Adipose tissue (tissue), 3 donors: Measurements from ENCODE around the gene SLF2. TPM values are rescaled to one million over a fixed set of nuclear protein-coding genes. Genes with fewer than 3 reads are reported as not detected.
"Not testable (repeated sequence)": the region's sequence is repeated elsewhere in the genome, so short reads cannot be mapped to it uniquely, and the experiment has no call there.

Experiments used
- H3K27ac ChIP-seq: one replicate; pipeline ENCODE4 v1.5.1; 2013; ENCODE audit warnings: low read depth, low read length
- WGBS, 3 donors: extraction: QIAGEN DNeasy Blood & Tissue Kit; methylation state at CpG; one replicate each; pipeline ENCODE4 v1.1.7; 2013; 5-methylcytosine and 5-hydroxymethylcytosine counted together
- polyA plus RNA-seq, 3 donors: library from polyadenylated mRNA; stranded (reverse); fragments of 200-250 nt; gene quantifications; one replicate each; pipeline ENCODE4 v1.2.3, GENCODE V29; 2013
- donor health status: healthy with polysubstance abuse.
- donor health status: Bipolar disorder and iron deficiency.
- donor health status: healthy.

SLF2 gene
- polyA plus RNA-seq, 3 donors: 4.8 to 8.7 (median 6.1) TPM

DNA sequence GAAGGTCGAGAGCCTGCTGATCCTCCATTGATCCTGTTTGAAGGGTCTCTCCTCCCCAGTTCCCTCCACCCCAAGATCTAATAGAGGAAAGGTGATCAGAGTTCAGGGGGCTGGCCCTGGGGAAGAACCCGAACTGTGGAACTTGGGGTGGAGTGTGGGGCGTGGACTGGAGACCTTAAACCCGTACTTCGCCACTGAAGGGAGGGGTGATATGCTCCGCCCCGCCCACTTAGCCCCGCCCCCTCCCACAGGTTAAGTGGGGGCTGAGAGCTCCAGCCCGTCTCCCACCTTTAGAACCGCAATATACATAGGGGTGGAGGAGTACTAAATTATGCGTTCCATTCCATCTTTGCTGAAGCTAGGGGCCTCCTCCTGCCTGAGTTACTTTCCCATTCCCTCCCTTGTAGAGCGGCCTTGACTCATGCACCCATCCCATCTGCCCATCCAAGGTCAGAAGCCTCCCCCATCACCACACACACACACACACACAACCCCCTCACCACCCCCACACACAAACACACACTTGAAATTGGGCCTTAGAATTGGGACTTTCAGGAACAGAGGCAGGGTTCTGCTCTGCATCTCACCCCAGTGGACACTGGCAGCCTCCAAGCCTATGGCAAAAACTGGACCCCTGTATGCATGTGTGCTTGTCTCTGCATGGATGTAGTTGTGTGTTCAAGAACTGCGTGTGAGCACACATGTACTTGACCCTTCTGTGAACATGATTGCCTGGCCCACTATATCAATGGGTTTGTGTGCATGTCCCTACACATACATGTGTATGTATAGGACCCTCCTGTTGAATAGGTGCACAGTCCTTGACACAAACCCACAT lies 57.5 kb downstream of the SLF2 start:
- no peak overlapping the region for H3K27ac ChIP-seq
- WGBS, 3 donors: 23 to 45% (median 43%) methylated on average over 13 of the region's 13 CpGs

DNA sequence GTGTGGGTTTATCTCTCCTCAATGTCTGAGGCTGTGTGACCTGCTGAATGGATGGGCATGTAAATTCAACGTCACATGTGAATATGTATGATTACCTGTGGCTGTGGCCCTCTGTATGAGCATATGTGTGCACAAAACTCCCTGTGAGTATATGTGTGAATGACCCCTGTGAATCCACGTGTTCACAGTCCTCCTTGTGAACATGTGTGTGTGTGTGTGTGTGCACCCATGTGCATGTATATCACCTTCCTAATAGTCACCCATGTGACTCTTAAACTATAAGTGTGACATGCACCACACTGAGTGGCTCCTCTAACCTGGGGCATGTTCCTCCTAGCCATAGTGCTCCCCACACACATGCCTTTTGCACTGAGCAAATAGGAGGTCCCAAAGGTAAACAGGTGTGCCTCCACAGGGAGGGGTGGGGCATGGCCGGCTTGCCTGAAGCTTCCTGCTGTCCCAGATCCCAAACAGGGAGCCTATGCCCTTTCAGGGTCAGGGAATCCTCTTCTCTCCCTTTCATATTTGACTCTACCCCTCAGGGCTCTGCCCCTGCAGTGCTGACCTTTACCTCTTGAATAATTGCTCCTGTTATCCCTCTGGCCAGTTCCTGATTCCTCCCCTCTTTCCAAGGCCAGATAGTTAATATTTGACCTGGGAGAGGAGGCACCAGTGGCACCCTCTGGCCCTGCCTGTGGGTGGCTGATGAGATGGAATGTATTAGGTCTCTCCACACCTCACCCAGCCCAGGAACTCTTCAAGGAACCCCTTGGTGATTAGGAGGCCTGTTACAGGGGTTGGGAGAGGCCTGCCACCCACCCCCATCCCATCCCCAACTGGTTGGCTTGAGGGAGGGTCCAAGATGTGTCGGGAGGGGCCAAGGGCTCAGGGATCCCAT lies 58.4 kb downstream of the SLF2 start:
- H3K27ac ChIP-seq: no peak overlapping the region
- 22 to 86% (median 75%) methylated on average over 4 of the region's 4 CpGs for WGBS, 3 donors

DNA sequence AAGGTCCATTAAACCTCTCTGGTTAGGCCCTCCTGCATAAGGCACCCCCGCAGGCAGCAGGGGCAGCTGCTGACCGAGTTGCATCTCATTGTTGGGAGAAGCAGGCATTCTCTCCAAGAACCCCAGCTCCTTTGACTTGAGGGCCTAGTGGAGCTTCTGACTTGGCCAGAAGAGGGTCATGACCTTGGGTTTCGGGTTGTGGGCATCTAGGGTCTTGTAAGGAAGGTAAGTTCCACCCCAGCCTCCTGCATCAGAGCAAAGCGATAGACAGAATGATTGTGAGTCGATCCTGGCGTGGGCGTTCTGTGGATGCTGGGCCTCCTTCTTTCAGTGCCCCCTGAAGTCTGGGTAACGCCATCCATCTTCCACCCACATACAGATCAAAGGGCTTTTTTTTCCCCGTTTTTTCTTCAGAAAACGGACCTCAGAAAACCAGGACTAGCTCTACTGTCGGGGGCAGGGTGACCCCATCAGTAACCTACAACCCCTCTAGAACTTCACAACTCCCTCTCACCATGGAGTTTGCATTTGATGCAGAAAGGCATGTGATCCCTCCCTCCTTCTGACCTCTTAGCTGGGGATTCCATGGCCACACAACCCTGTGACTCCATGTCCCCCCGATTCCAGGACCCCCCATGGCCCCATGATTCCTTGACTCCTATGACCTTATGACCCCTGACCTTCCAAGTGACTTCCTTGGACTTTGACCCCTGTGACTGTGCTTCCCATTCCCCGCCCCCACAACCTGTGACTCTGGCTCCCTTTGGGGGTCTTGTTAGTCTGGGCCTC lies 59.5 kb downstream of the SLF2 start:
- no peak overlapping the region for H3K27ac ChIP-seq
- 69 to 86% (median 80%) methylated on average over 13 of the region's 13 CpGs for WGBS, 3 donors

DNA sequence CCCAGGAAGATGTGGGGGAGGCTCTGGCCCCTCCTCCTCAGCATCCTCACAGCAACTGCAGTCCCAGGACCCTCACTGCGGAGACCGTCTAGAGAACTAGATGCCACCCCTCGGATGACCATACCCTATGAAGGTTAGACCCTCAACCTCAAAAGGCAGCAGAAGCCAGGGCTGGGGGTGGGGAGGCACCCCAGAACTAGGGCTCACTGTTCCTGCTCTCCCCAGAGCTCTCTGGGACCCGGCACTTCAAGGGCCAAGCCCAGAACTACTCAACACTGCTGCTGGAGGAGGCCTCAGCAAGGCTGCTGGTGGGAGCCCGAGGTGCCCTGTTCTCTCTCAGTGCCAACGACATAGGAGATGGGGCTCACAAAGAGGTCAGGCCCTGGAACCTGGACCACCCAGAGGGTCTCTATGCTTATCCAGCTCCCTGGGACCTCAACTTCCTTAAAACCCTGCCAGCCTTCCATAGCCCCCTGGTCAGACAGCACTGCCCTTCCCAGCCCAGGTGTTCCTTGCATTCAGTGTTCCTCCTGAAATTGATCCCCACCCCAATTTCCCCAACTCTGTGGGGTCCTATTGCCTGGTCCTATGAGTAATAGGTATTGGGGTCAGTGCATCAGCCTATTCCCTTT lies 60.3 kb downstream of the SLF2 start:
- WGBS, 3 donors: 91 to 95% (median 95%) methylated on average over 6 of the region's 6 CpGs
- no peak overlapping the region for H3K27ac ChIP-seq

DNA sequence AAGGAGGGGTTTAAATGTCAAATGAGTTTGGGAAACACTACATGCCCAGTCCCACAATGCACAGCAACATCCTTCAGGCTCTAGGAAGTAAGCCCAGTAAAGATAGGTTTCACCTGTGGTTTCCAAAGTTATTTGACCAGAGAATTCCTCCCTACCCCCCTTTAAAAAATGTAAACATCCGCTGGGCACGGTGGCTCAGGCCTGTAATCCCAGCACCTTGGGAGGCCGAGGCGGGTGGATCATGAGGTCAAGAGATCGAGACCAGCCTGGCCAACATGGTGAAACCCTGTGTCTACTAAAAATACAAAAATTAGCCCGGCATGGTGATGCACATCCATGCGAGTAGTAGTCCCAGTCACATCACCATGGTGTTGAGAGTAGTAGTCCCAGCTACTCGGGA lies 62.6 kb downstream of the SLF2 start:
- 80 to 86% (median 83%) methylated on average over 8 of the region's 8 CpGs for WGBS, 3 donors
- H3K27ac ChIP-seq: not testable (repeated sequence)

DNA sequence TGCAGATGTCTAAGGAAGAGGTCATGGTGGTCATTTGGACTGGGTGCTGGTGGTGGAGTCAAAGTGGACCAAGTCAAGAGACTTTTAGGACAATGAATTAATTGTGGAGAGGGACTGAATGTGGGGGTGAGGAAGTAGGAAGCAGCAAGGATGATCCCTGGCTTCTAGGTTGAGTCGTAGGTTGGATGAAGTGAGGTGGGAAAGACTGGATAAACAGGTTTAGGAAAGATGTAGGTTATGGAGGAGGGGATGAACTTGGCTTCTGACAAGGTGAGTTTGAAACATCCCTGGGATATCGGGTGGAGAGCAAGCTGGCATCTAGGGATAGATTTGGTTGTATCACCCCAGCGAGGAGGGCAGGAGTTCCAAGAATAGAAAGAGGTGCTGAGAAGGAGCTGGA lies 64.1 kb downstream of the SLF2 start:
- 73 to 93% (median 86%) methylated on average over 3 of the region's 3 CpGs for WGBS, 3 donors
- H3K27ac ChIP-seq: no peak overlapping the region

DNA sequence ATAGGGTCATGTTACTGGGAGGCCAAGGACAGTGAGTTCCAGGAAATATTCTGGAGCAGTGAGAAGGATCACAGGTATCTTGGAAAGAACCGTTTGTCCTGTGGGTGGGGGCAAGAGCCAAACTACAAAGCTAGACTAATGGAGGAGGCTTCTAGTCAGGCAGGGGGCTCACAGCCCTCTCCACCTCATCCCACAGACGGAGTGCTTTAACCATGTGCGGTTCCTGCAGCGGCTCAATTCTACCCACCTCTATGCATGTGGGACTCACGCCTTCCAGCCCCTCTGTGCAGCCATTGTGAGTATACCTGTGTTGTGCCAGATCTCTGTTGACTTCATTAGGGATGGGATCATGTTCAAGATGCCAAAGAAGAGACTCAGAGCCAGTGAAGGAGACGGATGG lies 64.7 kb downstream of the SLF2 start:
- 83 to 90% (median 85%) methylated on average over 6 of the region's 6 CpGs for WGBS, 3 donors
- no peak overlapping the region for H3K27ac ChIP-seq

DNA sequence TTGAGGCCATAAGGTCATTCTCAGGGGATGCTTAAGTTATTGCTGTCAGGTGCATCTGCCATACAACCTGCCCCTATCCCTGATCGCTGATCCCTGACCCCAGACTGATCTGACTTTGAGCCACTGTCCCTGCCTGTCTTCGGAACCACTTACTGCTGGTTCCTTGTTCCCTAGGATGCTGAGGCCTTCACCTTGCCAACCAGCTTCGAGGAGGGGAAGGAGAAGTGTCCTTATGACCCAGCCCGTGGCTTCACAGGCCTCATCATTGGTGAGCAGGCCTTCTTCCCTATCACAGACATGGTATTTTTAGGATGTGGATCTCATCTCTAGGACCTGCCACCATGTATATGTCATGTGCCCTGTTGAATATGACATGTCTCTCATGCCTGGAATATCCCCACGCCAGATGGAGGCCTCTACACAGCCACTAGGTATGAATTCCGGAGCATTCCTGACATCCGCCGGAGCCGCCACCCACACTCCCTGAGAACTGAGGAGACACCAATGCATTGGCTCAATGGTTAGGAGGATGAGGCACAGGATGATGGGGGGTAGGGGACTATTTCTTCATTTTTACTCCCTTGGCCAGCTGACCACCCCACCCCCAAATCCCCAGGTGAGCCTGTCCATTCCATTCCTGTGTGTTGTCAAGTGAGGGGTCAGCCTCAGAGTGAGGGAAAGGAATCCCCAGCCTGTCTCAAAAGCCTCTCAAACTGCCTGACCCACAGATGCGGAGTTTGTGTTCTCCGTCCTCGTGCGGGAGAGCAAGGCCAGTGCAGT lies 65.5 kb downstream of the SLF2 start:
- H3K27ac ChIP-seq: no peak overlapping the region
- WGBS, 3 donors: 87 to 92% (median 89%) methylated on average over 13 of the region's 13 CpGs

DNA sequence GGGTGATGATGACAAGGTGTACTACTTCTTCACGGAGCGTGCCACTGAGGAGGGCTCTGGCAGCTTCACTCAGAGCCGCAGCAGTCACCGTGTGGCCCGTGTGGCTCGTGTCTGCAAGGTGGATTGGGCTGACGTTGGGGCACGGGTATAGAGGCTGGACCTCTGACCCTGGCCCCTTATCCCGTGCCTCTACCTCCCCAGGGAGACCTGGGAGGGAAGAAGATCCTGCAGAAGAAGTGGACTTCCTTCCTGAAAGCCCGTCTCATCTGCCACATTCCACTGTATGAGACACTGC lies 66.1 kb downstream of the SLF2 start:
- H3K27ac ChIP-seq: no peak overlapping the region
- 74 to 85% (median 79%) methylated on average over 10 of the region's 10 CpGs for WGBS, 3 donors

DNA sequence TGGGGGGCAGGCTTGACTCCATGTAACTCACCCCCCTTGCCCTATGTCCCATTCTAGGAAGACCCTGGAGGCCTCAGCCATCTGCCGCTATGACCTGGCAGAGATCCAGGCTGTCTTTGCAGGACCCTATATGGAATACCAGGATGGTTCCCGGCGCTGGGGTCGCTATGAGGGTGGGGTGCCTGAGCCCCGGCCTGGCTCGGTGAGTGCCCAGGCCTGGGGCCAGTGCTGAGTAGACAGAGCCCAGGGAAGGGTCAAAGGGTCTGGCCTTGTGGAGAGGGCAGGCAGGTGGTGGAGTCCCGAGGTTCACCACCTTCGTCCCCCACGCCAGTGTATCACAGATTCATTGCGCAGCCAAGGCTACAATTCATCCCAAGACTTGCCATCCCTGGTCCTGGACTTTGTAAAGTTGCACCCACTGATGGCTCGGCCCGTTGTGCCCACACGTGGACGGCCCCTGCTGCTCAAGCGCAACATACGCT lies 67.1 kb downstream of the SLF2 start:
- no peak overlapping the region for H3K27ac ChIP-seq
- 89 to 93% (median 92%) methylated on average over 12 to 16 of the region's 16 CpGs for WGBS, 3 donors

DNA sequence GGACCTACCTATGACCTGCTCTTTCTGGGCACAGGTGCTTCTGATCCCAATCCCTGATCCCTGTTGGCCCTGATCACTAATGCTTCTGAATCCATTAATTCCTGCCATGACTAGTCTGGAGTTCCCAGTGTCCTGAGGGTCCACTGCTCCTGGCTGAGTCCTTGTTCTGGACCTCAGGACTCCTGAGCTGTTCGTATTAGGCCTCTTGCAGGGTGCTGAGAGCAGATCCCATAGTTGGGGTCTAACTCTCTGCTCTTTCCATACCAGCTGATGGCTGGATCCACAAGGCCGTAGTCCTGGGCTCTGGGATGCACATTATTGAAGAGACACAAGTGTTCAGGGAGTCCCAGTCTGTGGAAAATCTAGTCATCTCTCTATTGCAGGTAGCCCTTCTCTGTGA lies 67.5 kb downstream of the SLF2 start:
- H3K27ac ChIP-seq: no peak overlapping the region
- WGBS, 3 donors: 80 to 92% (median 88%) methylated on average over 2 of the region's 2 CpGs

DNA sequence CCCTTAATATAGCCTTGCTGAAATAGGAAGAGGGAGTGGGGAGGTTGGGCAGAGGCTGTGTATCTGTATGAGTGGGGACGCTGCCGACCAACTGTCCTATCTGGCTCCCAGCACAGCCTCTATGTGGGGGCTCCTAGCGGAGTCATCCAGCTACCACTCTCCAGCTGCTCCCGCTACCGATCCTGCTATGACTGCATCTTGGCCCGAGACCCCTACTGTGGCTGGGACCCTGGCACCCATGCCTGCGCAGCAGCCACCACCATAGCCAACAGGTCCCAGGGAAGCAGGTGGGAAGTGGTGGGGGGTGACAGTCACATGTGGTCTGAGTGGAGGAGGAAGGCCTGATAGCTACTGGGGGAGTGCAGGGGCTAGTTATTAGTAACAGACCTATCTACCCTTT lies 67.9 kb downstream of the SLF2 start:
- WGBS, 3 donors: 91 to 97% (median 95%) methylated on average over 7 of the region's 7 CpGs
- no peak overlapping the region for H3K27ac ChIP-seq

DNA sequence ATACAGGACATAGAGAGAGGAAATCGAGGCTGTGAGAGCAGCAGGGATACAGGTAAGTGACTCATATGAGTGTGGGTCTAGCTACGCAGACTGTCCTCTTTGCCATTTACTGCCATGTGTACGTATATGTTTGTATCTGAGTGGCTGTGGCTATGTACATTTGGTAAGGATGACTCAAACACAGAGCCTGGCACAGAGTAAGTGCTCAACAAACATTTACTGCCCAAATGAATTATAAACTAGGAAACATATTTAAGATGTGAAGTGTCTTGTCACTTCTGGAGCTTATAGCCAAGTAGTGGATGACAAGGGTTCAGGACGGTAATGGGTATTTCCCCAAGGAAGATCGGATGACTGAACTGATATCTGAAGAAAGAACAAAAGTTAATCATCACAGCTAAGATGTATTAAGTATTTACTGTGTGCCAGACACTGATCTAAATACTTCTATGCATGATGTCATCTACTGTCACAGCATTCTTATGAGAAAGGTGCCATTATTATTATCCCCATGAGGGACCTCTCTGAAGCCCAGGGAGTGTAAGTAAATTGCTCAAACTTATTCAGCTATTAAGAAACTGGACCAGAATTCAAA lies 68.5 kb downstream of the SLF2 start:
- WGBS, 3 donors: 81 to 86% (median 83%) methylated on average over 5 of the region's 5 CpGs
- no peak overlapping the region for H3K27ac ChIP-seq

DNA sequence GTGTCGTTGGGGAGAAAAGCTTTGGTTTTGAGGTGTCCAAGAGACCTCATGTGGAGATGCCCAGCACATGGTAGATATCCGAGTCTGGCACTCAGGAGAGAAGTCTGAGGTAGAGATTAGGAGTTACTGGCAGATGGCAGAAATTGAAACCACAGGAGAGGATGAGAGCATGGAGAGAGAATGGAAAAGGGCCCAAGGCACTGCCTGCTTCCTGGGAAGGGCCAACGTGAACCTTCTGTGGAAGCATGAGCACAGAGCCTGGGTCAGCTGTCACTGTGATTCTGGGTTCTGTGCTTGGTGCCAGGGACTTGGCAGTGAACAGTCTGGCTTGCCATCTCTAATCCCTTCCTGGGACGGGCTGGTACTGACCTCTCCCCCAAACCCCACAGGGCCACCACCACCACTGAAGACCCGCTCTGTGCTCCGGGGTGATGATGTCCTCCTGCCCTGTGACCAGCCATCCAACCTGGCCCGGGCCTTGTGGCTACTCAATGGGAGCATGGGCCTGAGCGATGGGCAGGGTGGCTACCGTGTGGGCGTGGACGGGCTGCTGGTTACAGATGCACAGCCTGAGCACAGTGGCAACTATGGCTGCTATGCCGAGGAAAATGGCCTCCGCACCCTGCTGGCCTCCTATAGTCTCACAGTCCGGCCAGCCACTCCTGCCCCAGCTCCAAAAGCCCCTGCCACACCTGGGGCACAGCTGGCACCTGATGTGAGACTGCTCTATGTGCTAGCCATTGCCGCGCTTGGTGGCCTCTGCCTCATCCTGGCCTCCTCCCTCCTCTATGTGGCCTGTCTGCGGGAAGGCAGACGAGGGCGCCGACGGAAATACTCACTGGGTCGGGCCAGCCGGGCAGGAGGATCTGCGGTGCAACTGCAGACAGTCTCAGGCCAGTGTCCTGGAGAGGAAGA lies 70.4 kb downstream of the SLF2 start:
- H3K27ac ChIP-seq: no peak overlapping the region
- WGBS, 3 donors: 86 to 91% (median 89%) methylated on average over 24 of the region's 24 CpGs

DNA sequence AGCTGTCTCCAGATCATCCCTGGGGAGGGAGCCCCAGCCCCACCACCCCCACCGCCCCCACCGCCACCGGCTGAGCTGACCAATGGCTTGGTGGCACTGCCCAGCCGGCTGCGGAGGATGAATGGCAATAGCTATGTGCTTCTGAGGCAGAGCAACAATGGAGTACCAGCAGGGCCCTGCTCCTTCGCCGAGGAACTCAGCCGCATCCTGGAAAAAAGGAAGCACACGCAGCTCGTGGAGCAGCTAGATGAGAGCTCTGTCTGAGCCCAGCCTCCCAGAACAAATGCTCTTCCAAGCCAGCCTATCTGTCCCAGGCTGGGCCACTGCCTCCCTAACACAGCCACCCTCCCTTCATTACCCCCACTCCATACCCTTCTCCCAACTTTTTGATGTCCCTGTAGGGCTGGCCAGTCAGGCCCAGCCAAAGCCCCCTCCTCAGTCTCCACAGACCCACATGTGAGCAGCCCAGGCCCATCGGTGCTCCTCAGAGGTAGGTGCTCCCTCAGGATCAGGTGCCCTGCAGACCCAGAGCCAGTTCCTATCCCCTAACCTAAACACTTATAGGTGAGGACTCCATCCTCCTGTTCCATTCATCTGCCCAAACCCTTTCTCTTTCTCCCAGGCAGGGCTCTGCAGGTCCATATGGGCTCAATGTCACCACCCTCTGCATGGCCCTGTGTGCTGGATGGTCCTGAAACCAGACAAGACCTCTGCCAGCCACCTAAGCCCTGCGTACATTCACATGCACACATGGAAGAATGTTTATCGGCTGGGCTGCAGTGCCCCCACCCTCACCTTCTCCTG lies 71.3 kb downstream of the SLF2 start:
- no peak overlapping the region for H3K27ac ChIP-seq
- 81 to 88% (median 82%) methylated on average over 10 to 13 of the region's 13 CpGs for WGBS, 3 donors
